ENCODE results near the gene ANKRD12.

DNA sequence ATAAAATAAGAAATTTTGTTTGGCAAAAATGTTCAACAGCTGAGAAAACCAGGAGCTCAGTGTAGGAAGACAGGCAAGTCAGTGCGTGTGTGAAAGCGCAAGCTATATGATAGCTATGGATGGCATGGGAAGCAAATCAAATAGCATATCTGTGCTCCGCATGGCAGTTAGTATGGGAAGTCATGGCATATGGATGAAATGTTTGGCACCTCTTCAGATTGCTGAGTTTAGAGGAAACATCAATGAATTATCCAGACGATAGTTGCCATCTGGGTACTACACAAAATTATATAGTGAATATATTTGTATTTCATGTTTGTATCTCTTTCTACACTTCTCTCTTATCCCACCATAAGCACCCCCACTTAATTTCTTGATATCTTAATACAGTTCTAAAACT, 112.1 kb downstream of the ANKRD12 start:
- TF ChIP-seq, protein P1, sequence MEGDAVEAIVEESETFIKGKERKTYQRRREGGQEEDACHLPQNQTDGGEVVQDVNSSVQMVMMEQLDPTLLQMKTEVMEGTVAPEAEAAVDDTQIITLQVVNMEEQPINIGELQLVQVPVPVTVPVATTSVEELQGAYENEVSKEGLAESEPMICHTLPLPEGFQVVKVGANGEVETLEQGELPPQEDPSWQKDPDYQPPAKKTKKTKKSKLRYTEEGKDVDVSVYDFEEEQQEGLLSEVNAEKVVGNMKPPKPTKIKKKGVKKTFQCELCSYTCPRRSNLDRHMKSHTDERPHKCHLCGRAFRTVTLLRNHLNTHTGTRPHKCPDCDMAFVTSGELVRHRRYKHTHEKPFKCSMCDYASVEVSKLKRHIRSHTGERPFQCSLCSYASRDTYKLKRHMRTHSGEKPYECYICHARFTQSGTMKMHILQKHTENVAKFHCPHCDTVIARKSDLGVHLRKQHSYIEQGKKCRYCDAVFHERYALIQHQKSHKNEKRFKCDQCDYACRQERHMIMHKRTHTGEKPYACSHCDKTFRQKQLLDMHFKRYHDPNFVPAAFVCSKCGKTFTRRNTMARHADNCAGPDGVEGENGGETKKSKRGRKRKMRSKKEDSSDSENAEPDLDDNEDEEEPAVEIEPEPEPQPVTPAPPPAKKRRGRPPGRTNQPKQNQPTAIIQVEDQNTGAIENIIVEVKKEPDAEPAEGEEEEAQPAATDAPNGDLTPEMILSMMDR (IDR thresholded peaks at IDR 0.05 in 2 of 3, conservative IDR thresholded peaks at IDR 0.05 in 1 of 3; ENCODE audit: control insufficient read depth in 2 of 3, extremely low read depth in 1 of 3, insufficient read depth in 1 of 3, low read depth in 3 of 3, low read length in 3 of 3) = no peak
- TF ChIP-seq POLR2A (IDR thresholded peaks at IDR 0.05; ENCODE audit: low read depth, low read length) = no peak
- TF ChIP-seq, protein P2, sequence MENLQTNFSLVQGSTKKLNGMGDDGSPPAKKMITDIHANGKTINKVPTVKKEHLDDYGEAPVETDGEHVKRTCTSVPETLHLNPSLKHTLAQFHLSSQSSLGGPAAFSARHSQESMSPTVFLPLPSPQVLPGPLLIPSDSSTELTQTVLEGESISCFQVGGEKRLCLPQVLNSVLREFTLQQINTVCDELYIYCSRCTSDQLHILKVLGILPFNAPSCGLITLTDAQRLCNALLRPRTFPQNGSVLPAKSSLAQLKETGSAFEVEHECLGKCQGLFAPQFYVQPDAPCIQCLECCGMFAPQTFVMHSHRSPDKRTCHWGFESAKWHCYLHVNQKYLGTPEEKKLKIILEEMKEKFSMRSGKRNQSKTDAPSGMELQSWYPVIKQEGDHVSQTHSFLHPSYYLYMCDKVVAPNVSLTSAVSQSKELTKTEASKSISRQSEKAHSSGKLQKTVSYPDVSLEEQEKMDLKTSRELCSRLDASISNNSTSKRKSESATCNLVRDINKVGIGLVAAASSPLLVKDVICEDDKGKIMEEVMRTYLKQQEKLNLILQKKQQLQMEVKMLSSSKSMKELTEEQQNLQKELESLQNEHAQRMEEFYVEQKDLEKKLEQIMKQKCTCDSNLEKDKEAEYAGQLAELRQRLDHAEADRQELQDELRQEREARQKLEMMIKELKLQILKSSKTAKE (IDR thresholded peaks at IDR 0.05; ENCODE audit: low read depth, poor library complexity, severe bottlenecking) = no peak
- no peak for TF ChIP-seq RFX5 (IDR thresholded peaks at IDR 0.05; ENCODE audit: low read depth, low read length)
- TF ChIP-seq HDAC6 (IDR thresholded peaks at IDR 0.05; ENCODE audit: unreplicated experiment) = no peak
- no peak for TF ChIP-seq EGR1 (IDR thresholded peaks at IDR 0.05; ENCODE audit: borderline replicate concordance in 1 of 2, low read depth in 2 of 2, low read length in 2 of 2)

All from GM12878 (cell line).